GM19193 (cell line): ENCODE measurements around the gene H1-8.

Experiments used
- POLR2A ChIP-seq: IDR thresholded peaks from 4 replicates; pipeline ENCODE4 v1.6.1; 2011; ENCODE audit not compliant: insufficient read depth, insufficient read length; ENCODE audit errors: extremely low read depth

The H1-8 gene, protein sequence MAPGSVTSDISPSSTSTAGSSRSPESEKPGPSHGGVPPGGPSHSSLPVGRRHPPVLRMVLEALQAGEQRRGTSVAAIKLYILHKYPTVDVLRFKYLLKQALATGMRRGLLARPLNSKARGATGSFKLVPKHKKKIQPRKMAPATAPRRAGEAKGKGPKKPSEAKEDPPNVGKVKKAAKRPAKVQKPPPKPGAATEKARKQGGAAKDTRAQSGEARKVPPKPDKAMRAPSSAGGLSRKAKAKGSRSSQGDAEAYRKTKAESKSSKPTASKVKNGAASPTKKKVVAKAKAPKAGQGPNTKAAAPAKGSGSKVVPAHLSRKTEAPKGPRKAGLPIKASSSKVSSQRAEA

DNA sequence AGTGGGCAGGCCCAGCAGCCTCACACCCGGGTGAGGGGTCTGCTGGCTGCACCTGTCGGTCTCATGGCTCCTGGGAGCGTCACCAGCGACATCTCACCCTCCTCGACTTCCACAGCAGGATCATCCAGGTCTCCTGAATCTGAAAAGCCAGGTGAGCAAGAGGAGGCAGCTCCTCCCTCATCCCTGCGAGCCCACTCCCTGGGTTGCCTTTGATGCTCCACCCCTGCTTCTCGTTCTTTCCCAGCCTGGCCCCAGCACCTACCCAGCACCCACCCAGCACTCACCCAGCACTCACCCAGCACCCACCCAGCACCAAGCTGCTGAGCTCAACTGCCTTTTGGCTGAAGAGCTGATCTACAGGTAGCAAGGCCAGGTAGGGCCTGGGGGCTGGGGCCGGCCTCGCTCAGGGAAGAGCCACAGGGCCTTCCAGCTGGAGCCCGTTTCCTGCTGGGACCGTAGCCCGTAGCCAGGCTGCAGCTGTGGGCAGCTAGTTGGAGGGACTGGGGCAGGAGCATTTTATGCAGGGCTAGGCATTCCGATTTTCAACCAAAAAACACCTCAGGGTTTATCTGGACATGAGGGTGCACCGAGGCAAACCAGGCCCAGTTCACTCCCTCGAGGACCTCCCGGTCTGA, at the start of gene H1-8:
Gene H1-8, plus strand, starts transcription at position 20 of the 635 bp plus-strand sequence. Its CDS starts 44 bp downstream, at position 64.
- TF ChIP-seq POLR2A: no peak

DNA sequence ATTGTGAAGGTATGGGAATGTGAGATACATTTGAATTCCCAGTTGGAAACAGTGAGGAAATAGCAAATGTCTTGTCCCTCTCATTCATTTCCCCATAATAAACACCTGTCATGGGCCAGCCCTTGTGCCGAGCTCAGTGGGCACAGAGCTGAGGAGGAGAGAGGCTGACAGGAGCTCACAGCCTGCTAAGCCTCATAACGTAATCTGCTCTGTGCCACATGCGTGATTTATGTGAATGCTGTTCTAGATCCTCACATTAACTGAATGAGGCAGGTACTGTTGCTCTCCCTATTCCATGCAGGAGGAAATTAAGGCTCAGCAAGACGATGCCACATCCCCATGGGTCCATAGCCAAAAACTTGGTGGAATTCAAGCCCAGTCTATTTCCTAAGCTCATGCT, 49.8 kb upstream of the H1-8 start:
- TF ChIP-seq POLR2A: no peak

DNA sequence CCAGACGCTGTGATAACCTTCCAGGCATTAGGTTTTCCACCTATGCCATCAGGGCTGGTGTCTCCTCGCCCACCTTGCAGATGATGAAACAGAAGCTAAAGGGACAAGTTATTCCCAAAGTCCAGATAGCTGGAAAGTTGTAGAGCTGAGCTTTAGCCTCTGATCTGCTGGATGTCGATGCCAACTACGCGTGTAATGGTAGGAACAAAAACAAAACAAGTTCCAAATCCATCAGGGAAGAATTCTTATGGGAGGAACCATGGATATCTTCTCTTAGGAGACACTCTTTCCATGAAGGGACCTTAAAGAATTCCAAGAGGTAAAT, 42.7 kb upstream of the H1-8 start:
- no peak for TF ChIP-seq POLR2A

DNA sequence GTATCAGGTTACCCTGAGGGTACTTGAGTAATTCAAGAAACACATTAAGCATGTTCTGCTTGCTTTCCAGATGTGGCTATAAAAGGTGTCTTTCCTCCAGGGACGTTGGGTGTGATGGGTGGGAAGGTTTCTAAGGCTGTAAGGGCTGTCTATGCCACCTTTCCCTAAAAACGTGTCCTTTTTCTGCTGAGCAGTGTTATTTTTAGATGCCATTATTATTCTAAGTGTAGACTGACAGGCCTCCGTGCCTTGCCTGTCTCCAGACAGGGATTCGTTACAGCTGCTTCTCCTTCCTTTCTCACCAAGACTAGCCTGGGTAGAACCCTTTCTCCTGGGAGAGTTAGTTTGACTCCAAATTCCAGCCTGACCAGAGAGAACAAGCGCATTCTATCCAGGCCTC, 41.3 kb upstream of the H1-8 start:
- TF ChIP-seq POLR2A: no peak

DNA sequence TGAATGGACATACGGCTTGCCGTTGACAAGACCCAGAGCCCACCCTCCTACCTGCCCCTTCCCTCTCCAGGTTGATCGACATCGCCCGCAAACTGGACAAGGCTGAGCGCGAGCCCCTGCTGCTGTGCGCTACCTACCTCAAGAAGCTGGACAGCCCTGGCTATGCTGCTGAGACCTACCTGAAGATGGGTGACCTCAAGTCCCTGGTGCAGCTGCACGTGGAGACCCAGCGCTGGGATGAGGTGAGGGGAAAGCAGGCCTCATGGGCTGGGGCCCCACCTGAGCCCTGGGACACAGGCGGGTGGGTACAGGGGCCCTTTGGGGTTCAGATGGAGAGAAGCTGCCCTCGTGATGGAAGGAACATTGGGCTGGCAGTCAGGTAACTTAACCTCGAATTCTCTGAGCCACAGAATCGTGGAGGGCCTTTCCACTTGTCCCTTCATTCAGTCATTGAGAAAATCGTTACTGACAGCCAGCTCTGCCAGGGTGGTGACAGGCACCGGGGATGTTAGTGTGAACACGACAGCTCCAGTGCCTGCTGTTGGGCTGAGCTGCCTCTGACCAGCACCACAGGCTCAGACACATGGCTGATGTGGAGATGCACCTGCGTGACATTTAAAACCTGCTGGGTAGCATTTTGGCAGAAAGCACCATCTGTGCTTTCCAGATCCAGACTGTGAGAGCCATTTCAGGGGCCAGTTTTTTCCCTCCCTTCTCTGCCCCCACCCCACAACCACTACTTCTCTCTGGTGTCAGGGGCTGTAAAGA, 40.1 kb upstream of the H1-8 start:
- no peak for TF ChIP-seq POLR2A

DNA sequence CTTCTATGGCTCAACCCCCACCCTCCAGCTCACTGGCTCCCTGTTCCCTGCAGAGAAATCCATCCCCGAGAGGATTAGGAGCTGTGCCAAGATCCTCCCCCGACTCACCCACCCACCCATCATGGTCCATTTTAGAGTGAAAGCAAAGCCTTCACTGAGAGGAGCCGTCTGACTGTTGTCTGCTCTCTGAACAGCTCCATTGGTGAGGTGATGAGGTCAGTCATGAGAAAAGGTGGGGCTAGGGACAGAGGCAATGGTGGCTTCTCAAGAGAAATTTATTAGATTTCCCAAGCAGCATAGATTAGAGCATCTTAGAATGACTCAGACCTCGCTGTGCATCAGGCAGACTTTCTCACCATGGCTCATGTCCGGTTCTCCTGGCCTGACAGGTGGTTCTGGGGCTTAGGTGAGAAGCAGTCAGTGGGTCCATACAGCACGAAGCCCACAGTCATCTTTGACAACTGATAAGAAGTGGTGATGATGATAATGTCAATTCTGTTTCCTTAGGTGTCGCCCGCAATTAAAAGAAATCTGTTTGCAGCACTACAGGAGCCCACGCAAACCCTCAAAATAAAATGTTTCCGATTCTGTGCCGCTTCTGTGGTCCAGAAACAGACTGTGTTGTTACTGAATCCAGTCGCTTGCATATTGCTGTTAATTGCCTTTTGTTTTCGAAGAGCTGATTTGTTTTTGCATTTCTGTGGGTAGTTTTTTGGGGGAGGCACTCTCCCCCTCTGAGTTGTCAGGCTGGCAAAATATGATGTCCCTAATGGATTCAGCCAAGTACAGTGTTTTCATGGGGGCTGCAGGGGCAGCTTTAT, 39.3 kb upstream of the H1-8 start:
- TF ChIP-seq POLR2A: no peak

DNA sequence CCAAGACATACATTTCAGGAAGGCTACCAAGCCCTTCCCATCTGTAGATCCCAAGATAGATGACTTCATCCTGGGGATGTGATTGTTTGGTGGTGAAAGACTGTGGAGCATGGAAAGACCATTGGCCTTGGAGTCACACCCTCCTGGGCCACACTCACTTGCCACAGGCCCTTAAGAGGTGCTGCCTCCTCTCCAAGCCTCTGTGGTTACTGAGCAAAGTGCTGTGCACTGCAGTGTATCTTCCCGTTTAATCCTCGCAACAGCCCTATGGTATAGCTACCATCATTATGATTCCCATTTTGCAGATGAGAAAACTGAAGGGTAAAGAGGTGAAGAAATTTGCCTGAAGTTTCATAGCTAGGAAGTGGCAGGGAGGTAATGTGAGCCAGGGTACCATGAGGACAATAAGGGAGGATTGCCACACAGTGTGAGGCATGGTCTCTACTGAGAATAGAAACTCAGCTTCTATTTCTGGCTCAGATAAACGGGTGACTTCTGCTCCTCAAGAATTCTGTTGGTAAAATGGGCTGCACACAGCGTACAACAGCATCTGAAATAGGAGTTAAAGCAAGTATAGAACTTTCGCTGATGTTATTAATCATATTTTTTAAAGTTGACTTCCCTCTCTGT, 38.4 kb upstream of the H1-8 start:
- no peak for TF ChIP-seq POLR2A

DNA sequence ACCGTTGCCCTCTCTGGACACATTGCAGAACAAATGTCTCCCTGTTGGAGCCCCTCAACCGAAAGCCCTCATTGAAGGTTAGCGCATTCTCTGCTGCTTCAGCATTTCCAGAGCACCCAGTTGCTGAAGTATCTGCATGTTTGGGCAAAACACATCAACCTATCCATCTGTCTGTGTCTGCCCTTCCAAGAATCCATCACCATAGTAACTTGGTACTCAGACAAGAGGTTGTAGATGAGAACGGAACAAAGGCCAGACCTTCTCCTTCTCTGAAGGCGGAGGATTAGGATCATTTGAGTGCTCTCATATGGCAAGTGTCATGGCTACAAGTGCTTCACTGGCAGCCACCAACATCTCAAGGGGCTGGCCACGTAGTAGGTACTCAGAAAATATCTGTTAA, 37.6 kb upstream of the H1-8 start:
- TF ChIP-seq POLR2A: no peak

DNA sequence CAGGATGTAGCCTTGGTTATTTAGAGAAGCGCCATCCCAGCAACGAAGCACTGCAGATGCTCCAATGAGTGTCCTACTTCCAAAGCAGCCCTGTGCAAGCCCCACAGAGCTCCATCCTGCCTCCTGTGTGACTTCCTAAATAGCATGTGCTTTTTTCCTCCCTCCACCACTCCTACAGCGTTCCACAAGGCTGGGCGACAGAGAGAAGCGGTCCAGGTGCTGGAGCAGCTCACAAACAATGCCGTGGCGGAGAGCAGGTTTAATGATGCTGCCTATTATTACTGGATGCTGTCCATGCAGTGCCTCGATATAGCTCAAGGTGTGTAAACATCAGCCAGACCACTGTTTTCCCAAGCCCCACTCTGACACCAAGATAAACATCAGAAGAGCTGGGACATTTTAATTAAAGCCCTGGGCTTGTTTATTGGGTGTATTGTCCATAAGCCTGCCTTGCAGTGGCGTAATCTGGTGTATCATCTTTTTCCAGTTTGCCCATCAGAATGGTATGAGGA, 36.7 kb upstream of the H1-8 start:
- TF ChIP-seq POLR2A: no peak

DNA sequence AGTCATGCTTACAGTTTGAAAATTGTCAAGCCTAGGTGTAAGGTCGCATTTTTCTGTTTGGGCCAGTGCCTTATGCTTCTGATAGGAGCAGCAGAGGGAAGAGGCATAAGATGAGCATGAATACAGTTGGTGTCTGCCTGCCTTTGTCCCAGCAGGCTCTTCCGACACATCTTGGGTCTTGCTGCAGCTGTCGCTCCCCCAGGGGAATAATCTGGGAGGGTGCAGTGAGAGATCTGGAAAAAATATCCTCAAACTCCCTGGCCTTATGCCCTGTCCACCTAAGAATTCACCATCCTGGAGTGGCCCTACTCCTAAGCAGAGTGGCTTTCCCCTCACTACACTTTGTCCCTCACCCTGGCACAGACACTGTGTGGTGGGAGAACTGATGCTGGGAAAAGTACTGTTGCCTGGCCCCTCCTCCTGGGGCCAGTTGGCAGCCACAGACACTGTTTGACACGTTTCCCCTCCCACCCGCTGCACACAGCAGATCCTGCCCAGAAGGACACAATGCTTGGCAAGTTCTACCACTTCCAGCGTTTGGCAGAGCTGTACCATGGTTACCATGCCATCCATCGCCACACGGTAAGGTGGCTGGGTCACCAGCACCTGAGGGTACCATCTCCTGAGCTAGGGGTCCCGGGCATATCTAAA, 35.7 kb upstream of the H1-8 start:
- TF ChIP-seq POLR2A: no peak

DNA sequence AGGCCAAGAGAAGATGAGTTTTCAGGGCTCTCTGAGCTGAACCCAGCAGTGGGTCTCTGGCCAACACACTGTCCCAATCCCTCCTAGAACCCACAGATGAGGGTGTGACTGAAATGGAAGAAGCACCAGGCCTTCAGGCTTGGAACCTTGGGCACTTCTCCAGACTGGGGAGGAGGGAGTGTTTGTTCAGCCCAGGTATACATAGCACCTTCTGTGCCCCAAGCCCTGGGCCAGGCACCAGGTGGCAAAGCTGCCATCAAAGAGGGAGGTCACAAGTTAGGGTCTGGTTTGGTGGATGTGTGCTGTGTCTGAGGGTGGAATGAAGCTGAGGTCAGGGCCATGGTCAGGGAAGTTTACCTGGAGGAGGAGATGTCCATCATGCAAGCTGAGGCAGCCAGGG, 30.4 kb upstream of the H1-8 start:
- TF ChIP-seq POLR2A: no peak

DNA sequence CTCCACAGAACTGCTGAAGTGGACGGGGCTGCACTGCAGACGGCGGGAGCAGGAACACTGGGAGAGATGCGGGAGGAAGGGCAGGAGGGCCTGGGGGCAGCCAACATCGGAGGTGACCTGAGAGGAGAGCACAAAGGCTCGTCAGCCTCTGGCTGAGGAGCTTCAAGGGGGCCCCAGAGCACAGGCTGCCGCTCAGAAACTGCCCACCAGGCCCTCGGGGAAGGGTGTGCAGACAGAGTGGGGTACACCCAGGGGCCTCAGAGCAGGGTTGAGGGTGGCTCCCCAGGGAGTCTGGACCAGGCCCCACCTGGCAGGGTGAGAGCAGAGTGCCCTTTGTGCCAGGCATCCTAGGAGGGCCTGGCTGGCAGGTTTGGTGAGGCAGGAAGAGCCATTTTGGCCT, 29.3 kb upstream of the H1-8 start:
- TF ChIP-seq POLR2A: no peak

DNA sequence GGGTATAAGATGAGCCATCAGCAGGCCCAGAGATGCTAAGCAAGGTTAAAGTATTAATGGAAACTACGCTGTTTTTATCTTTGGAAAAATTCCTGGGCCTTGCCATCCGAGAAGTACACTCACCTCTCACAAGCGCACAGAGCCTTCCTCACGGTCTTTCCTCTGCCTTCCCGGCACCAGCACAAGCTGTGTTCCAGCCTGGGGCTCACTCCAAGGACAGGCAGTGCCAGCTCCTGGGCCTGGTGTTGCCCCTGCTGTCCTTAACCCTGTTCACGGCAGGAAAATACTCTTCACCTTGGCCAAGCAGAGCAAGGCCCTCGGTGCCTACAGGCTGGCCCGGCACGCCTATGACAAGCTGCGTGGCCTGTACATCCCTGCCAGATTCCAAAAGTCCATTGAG, 28.9 kb upstream of the H1-8 start:
- no peak for TF ChIP-seq POLR2A

DNA sequence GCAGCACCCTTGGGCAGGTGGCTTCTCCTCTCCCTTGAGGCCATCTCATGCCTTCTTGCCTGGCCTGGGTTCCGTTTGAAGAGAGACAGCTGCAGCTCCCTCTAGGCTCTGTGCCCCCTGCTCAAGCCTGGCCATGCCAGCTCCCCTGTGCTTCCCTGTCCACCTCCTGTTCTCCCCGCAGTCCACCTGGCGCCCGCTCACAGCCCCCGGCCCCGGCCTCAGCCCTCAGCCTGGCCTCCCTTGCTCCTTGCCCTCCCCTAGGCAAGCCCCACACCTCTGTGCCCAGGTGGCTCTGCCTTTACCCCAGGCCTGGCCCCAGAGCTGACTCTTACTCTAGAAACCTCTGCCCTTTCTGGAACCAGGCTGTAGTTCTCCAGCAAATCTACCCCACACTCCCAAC, 28.4 kb upstream of the H1-8 start:
- TF ChIP-seq POLR2A: no peak
